IMR-90 (cell line): ENCODE results near the gene DIP2C. TPM values are rescaled to one million over a fixed set of nuclear protein-coding genes. Genes with fewer than 3 reads are reported as not detected.

Source experiments
- ATAC-seq: fragments of 200-7000 bp; cut with Tn5 transposase; 2 replicates; pipeline ENCODE4 v1.9.1; 2020; ENCODE audit warnings: low read depth, mild to moderate bottlenecking, moderate library complexity
- BruUV-seq: library from RNA; stranded (reverse); fragments of 400-500 nt; replicated peaks from 2 replicates; lab custom pipeline; 2021; lab: Mats Ljungman, UMichigan
- CTCF ChIA-PET: fragments of 300-600 bp; formaldehyde crosslinking; extraction: SDS; loops from one replicate; lab custom pipeline; 2021; ENCODE audit warnings: antibody characterized with exemption; lab: Yijun Ruan, JAX
- POLR2A ChIA-PET: fragments of 300-600 bp; sonication (Branson Sonifier 250); formaldehyde crosslinking; loops from one replicate; lab custom pipeline; 2022; ENCODE audit warnings: antibody characterized with exemption; ENCODE audit not compliant: unreplicated experiment; lab: Charles Lee
- DNase-seq: peaks from one replicate; pipeline ENCODE4 v3.0.0; 2013
- H2AFZ ChIP-seq: replicated peaks from 2 replicates; pipeline ENCODE3; 2013; ENCODE audit warnings: low read length, mild to moderate bottlenecking; ENCODE audit not compliant: poor library complexity
- H2AK5ac ChIP-seq: 2 replicates; pipeline ENCODE4 v1.6.1; 2013; ENCODE audit warnings: low read depth, low read length, inconsistent platforms
- H2AK9ac ChIP-seq: replicated peaks from 2 replicates; pipeline ENCODE3; 2013; ENCODE audit warnings: mild to moderate bottlenecking, low read depth, low read length, moderate library complexity; ENCODE audit not compliant: poor library complexity
- H2BK120ac ChIP-seq: 2 replicates; pipeline ENCODE4 v1.6.1; 2013; ENCODE audit warnings: low read depth, low read length, inconsistent platforms
- H2BK15ac ChIP-seq: 3 replicates; pipeline ENCODE4 v1.6.1; 2013; ENCODE audit warnings: low read depth, low read length, inconsistent platforms
- H2BK20ac ChIP-seq: 2 replicates; pipeline ENCODE4 v1.6.1; 2013; ENCODE audit warnings: low read depth, mild to moderate bottlenecking, inconsistent platforms, low read length, moderate library complexity
- H2BK5ac ChIP-seq: 2 replicates; pipeline ENCODE4 v1.6.1; 2013; ENCODE audit warnings: mild to moderate bottlenecking, low read depth, low read length, inconsistent platforms; ENCODE audit not compliant: poor library complexity, severe bottlenecking
- H3K14ac ChIP-seq: replicated peaks from 2 replicates; pipeline ENCODE4 v1.6.1; 2013; ENCODE audit warnings: low read depth, low read length, inconsistent platforms
- H3K18ac ChIP-seq: 2 replicates; pipeline ENCODE4 v1.6.1; 2013; ENCODE audit warnings: low read depth, low read length, control low read depth
- H3K23ac ChIP-seq: 2 replicates; pipeline ENCODE4 v1.6.1; 2013; ENCODE audit warnings: low read depth, low read length, inconsistent platforms
- H3K27ac ChIP-seq: 2 replicates; pipeline ENCODE4 v1.5.1; 2013; ENCODE audit warnings: mild to moderate bottlenecking, control low read depth, low read length; ENCODE audit not compliant: insufficient read depth
- H3K27me3 ChIP-seq: 2 replicates; pipeline ENCODE4 v1.6.1; 2013; ENCODE audit warnings: low read length; ENCODE audit not compliant: control insufficient read depth, insufficient read depth
- H3K36me3 ChIP-seq: 2 replicates; pipeline ENCODE4 v1.6.1; 2013; ENCODE audit warnings: low read length, mixed read lengths; ENCODE audit not compliant: control insufficient read depth, insufficient read depth
- H3K4ac ChIP-seq: 2 replicates; pipeline ENCODE4 v1.6.1; 2013; ENCODE audit warnings: low read depth, low read length, inconsistent platforms
- H3K4me1 ChIP-seq: 2 replicates; pipeline ENCODE4 v1.6.1; 2013; ENCODE audit warnings: low read length, mixed read lengths; ENCODE audit not compliant: control insufficient read depth, insufficient read depth
- H3K4me2 ChIP-seq: 2 replicates; pipeline ENCODE4 v1.6.1; 2013; ENCODE audit warnings: low read depth, mild to moderate bottlenecking, control low read depth, low read length, moderate library complexity
- H3K4me3 ChIP-seq: 2 replicates; pipeline ENCODE4 v1.5.1; 2013; ENCODE audit warnings: low read depth, mild to moderate bottlenecking, control low read depth, low read length, moderate library complexity; ENCODE audit not compliant: insufficient read depth
- H3K56ac ChIP-seq: 2 replicates; pipeline ENCODE4 v1.6.1; 2013; ENCODE audit warnings: low read length, inconsistent platforms; ENCODE audit not compliant: insufficient read depth; ENCODE audit errors: extremely low read depth
- H3K79me1 ChIP-seq, 2 experiments: 2 replicates each; pipeline ENCODE4 v1.6.1; 2013; ENCODE audit warnings: low read length in 2 of 2, inconsistent platforms in 1 of 2, low read depth in 1 of 2
- H3K9ac ChIP-seq: 2 replicates; pipeline ENCODE4 v1.6.1; 2013; ENCODE audit warnings: low read depth, low read length, control low read depth
- H3K9me1 ChIP-seq: 2 replicates; pipeline ENCODE4 v1.6.1; 2013; ENCODE audit warnings: low read length, inconsistent platforms; ENCODE audit not compliant: insufficient read depth
- H3K9me3 ChIP-seq: 2 replicates; pipeline ENCODE4 v1.6.1; 2013; ENCODE audit warnings: low read length; ENCODE audit not compliant: control insufficient read depth, insufficient read depth
- H4K20me1 ChIP-seq: 2 replicates; pipeline ENCODE4 v1.6.1; 2013; ENCODE audit warnings: low read length, inconsistent platforms; ENCODE audit not compliant: insufficient read depth
- H4K5ac ChIP-seq: 2 replicates; pipeline ENCODE4 v1.6.1; 2013; ENCODE audit warnings: mild to moderate bottlenecking, low read depth, low read length, control low read depth
- H4K8ac ChIP-seq, 2 experiments: 2 replicates each; pipeline ENCODE4 v1.6.1; 2013; ENCODE audit warnings: low read depth in 2 of 2, low read length in 2 of 2, control low read depth in 1 of 2, inconsistent platforms in 1 of 2
- H4K91ac ChIP-seq: 2 replicates; pipeline ENCODE4 v1.6.1; 2013; ENCODE audit warnings: low read depth, low read length, inconsistent platforms; ENCODE audit not compliant: insufficient read depth
- ELK1 ChIP-seq: fragments of 150-350 bp; IDR thresholded peaks from 2 replicates; pipeline ENCODE4 v1.6.1; 2016; ENCODE audit warnings: low read depth, mild to moderate bottlenecking, low read length, moderate library complexity, borderline replicate concordance
- MAFK ChIP-seq: IDR thresholded peaks from 2 replicates; pipeline ENCODE4 v1.6.1; 2012; ENCODE audit warnings: low read depth, low read length, improper control_type of control experiment
- POLR2A ChIP-seq: IDR thresholded peaks from 2 replicates; pipeline ENCODE4 v1.6.1; 2012; ENCODE audit warnings: mild to moderate bottlenecking, low read depth, low read length
- RAD21 ChIP-seq: IDR thresholded peaks from 2 replicates; pipeline ENCODE4 v1.6.1; 2012; ENCODE audit warnings: low read length, improper control_type of control experiment
- WGBS, 2 experiments: methylation state at CpG; one replicate each; pipeline versions ENCODE4 v1.1.5 to v1.1.7; 2013; ENCODE audit warnings: missing lambda C conversion rate in 2 of 2; ENCODE audit not compliant: insufficient read length in 1 of 2; ENCODE audit errors: extremely low coverage in 2 of 2; 5-methylcytosine and 5-hydroxymethylcytosine counted together
- dilution Hi-C: fragments of 300-500 bp; cut with HindIII; formaldehyde crosslinking; loops from one replicate; pipeline ENCODE4 v1.14.3; 2018; ENCODE audit warnings: low sequenced_read_pairs; ENCODE audit not compliant: unreplicated experiment
- in situ Hi-C: fragments of 300-500 bp; cut with MboI; formaldehyde crosslinking; loops from 3 replicates; pipeline ENCODE4 v1.14.3; 2019; ENCODE audit warnings: low sequenced_read_pairs, inconsistent platforms, mixed read lengths
- intact Hi-C: fragments of 100-400 bp; cut with micrococcal nuclease; formaldehyde crosslinking; loops from 2 replicates; pipeline ENCODE4 v1.10.0; 2022
- polyA plus RNA-seq, 3 experiments: library from polyadenylated mRNA; depleted of rRNA; stranded (reverse); fragments of >200 nt; gene quantifications; 2 replicates each; pipeline ENCODE4 v1.2.3, GENCODE V29; 2012; ENCODE audit warnings: low replicate concordance in 1 of 3
- total RNA-seq: library from RNA; depleted of rRNA; stranded (reverse); fragments of >200 nt; gene quantifications from 2 replicates; pipeline ENCODE4 v1.2.3, GENCODE V29; 2012

Gene DIP2C
- total and polyA plus RNA-seq, 2 of the 4 experiments (the other 2 are of a cell fraction): 8.6 to 17.3 TPM

DNA sequence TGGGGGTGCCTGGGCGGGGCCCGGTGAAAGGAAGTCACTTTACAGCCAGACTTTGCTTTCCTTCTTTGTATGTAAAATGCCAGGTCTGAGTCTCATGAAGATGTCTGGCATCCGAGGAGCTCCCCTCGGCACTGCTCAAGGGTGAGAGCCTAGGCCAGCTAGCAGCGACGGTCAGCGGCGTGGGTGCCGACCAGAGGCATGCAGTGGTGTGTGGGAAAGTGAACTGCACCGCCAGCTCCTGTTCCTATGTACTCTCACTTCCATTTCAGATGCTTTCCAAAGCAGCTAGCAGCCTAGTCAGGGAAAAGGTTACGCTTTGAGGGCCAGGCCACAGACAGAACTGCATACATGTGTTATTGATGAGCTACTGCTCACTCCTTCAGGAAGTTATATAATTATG is 381.4 kb downstream of the DIP2C start:
- ChIA-PET POLR2A (no interaction called here), CTCF (no interaction called here)
- no peak overlapping the region for H3K4me2 ChIP-seq
- no peak overlapping the region for H2BK5ac ChIP-seq
- BruUV-seq: no TSS peak
- H3K4ac ChIP-seq: no peak overlapping the region
- no peak overlapping the region for H3K14ac ChIP-seq
- H3K9me1 ChIP-seq: peaks cover 19% of the 10 kb centered on the region
- H3K36me3 ChIP-seq: peaks cover 33% of the 10 kb centered on the region
- H4K20me1 ChIP-seq: no peaks in the 10 kb centered on the region
- in situ Hi-C loops: no loop called here
- H4K5ac ChIP-seq: no peak overlapping the region
- no peak overlapping the region for H2AK9ac ChIP-seq
- H4K91ac ChIP-seq: no peak overlapping the region
- TF ChIP-seq MAFK (no peak), RAD21 (no peak), POLR2A (no peak), ELK1 (no peak)
- dilution Hi-C loops: no loop called here
- no peaks in the 10 kb centered on the region for H3K4me1 ChIP-seq
- no peak overlapping the region for H2BK20ac ChIP-seq
- no peak overlapping the region for H3K23ac ChIP-seq
- ATAC-seq: no peak
- no peak overlapping the region for H2BK15ac ChIP-seq
- no peak overlapping the region for H3K9ac ChIP-seq
- no peak overlapping the region for H3K56ac ChIP-seq
- H2AFZ ChIP-seq: no peak overlapping the region
- no peak overlapping the region for H3K18ac ChIP-seq
- H3K27ac ChIP-seq: no peak overlapping the region
- H3K79me1 ChIP-seq: peaks cover 0 to 26% of the 10 kb centered on the region in 2 experiments; a peak in 3 of 4 replicates
- H4K8ac ChIP-seq: no peak overlapping the region
- DNase-seq: no peak
- no peak overlapping the region for H2BK120ac ChIP-seq
- no peak overlapping the region for H2AK5ac ChIP-seq
- H3K27me3 ChIP-seq: no peaks in the 10 kb centered on the region
- no peaks in the 10 kb centered on the region for H3K9me3 ChIP-seq
- 100% methylated on average over 7 of the region's 11 CpGs; no CpG with 5 or more reads in 1 of the 2 experiments for WGBS, 2 experiments
- intact Hi-C loops: no loop called here
- no peak overlapping the region for H3K4me3 ChIP-seq
